Upper lobe of right lung (tissue), 1 donor: Measurements from ENCODE around the gene ZNF385A. TPM values are rescaled to one million over a fixed set of nuclear protein-coding genes. Genes with fewer than 3 reads are reported as not detected.

Experiments used
- ATAC-seq: fragments of 200-7000 bp; cut with Tn5 transposase; one replicate; pipeline ENCODE4 v1.9.1; 2020; ENCODE audit warnings: mild to moderate bottlenecking, moderate library complexity
- DNase-seq: peaks from one replicate; pipeline ENCODE4 v3.0.0-alpha.2; 2020
- H3K27ac ChIP-seq: fragments of 200-600 bp; one replicate; pipeline ENCODE4 v1.8.0; 2022
- H3K27me3 ChIP-seq: fragments of 200-600 bp; one replicate; pipeline ENCODE4 v1.8.0; 2022; ENCODE audit warnings: mild to moderate bottlenecking
- H3K36me3 ChIP-seq: fragments of 200-600 bp; one replicate; pipeline ENCODE4 v1.8.0; 2022
- H3K4me1 ChIP-seq: fragments of 200-600 bp; one replicate; pipeline ENCODE4 v1.8.0; 2022
- H3K4me3 ChIP-seq: fragments of 200-600 bp; one replicate; pipeline ENCODE4 v1.8.0; 2022; ENCODE audit warnings: mild to moderate bottlenecking
- H3K9me3 ChIP-seq: fragments of 200-600 bp; one replicate; pipeline ENCODE4 v1.8.0; 2022
- intact Hi-C: fragments of 100-400 bp; cut with DNase I; formaldehyde crosslinking; loops from one replicate; pipeline ENCODE4 v1.11.0; 2022
- total RNA-seq: library from RNA; stranded (reverse); fragmentation: NEBNext Ultra II Directional; extraction: Animal tissue kit (Norgen Biotek cat#: 25700); gene quantifications from one replicate; pipeline ENCODE4 v1.2.1, GENCODE V29; 2021
- TF ChIP-seq, protein P1 (sequence below): fragments of 200-600 bp; IDR thresholded peaks from one replicate; pipeline ENCODE4 v1.8.0; 2022; ENCODE audit warnings: antibody characterized with exemption
- donor health status: DM: no; HTN: yes; CAD: no; lungs with severe emphysema.

Gene ZNF385A
- total RNA-seq, 1 donor from 2014 or later: 26.6 TPM

DNA sequence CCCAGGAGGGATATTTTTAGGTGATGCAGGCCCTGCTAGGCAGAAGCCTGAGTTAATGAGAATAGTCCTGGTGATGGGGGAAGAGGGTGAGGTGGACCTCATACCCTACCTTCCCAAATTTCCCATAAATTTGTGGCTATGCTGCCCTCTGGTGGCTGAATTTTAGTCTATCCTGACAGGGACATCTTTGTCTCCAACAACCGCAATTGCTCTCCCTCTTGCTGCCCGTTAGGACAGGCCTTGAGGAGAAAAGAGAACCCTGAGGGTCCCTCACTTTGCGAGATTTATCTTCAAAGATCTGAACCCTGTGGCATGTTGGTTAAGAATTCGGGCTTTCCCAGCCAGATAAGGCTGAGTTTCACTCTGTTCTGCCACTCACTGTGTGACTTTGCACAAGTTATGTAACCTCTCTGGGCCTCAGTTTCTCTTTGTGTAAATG lies 9.8 kb upstream of the ZNF385A start:
- intact Hi-C loops: no loop called here
- ATAC-seq: peak; percentile 55
- Histone ChIP-seq H3K27ac (no peak overlapping the region), H3K36me3 (peaks cover 49% of the 10 kb centered on the region), H3K4me3 (no peak overlapping the region), H3K27me3 (no peaks in the 10 kb centered on the region), H3K4me1 (peaks cover 5% of the 10 kb centered on the region), H3K9me3 (no peaks in the 10 kb centered on the region)
- TF ChIP-seq, protein P1, sequence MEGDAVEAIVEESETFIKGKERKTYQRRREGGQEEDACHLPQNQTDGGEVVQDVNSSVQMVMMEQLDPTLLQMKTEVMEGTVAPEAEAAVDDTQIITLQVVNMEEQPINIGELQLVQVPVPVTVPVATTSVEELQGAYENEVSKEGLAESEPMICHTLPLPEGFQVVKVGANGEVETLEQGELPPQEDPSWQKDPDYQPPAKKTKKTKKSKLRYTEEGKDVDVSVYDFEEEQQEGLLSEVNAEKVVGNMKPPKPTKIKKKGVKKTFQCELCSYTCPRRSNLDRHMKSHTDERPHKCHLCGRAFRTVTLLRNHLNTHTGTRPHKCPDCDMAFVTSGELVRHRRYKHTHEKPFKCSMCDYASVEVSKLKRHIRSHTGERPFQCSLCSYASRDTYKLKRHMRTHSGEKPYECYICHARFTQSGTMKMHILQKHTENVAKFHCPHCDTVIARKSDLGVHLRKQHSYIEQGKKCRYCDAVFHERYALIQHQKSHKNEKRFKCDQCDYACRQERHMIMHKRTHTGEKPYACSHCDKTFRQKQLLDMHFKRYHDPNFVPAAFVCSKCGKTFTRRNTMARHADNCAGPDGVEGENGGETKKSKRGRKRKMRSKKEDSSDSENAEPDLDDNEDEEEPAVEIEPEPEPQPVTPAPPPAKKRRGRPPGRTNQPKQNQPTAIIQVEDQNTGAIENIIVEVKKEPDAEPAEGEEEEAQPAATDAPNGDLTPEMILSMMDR: peak; percentile 74
- no peak for DNase-seq

DNA sequence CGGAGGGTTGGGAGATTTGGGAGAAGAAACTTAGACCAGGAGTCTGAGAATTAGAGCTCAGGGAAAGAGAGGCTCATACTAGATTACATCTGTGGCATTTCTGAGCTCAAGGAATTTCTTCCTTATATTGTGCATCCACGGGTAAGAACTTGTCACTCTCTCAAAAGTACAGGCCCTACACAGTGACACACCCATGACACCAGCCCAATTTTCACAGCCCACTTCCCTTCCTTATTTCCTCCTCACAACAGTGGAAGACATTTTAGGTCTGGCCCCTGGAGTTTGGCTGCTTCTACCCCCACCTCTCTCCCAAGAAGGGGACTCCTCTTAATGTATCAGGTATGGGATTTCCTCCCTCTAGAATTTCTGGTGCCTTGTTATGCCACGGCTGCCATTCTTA lies 9.2 kb upstream of the ZNF385A start:
- ATAC-seq (peak; percentile 38), DNase-seq (no peak)
- peaks cover 5% of the 10 kb centered on the region for H3K4me1 ChIP-seq
- H3K27ac ChIP-seq: no peak overlapping the region
- H3K9me3 ChIP-seq: no peaks in the 10 kb centered on the region
- peaks cover 44% of the 10 kb centered on the region for H3K36me3 ChIP-seq
- H3K27me3 ChIP-seq: no peaks in the 10 kb centered on the region
- H3K4me3 ChIP-seq: no peak overlapping the region
- intact Hi-C loops: no loop called here
- TF ChIP-seq, protein P1: no peak

DNA sequence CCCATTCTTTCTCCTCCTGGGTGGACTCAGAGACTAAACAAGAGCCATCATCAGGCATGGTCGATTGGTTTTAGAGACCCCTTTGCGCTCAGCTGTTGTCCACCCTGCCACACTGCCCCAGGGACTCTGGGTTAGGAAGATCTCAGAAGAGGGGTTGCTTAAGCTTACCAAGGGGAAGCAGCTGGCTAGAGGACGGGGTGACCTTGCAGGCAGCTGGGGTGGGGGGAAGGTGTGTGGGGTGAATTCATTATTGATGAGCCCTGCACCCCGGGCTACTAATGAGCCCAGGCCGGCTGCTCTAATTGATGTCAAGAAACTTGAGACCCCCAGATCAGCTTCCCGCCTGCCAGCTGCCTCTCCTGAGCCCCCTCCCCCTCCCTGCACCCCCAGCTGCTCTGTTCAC lies 8.7 kb upstream of the ZNF385A start:
- H3K27me3 ChIP-seq: no peaks in the 10 kb centered on the region
- intact Hi-C loops: no loop called here
- TF ChIP-seq, protein P1: no peak
- no peaks in the 10 kb centered on the region for H3K9me3 ChIP-seq
- peaks cover 38% of the 10 kb centered on the region for H3K36me3 ChIP-seq
- H3K4me3 ChIP-seq: no peak overlapping the region
- ATAC-seq (no peak), DNase-seq (no peak)
- peaks cover 5% of the 10 kb centered on the region for H3K4me1 ChIP-seq
- no peak overlapping the region for H3K27ac ChIP-seq

DNA sequence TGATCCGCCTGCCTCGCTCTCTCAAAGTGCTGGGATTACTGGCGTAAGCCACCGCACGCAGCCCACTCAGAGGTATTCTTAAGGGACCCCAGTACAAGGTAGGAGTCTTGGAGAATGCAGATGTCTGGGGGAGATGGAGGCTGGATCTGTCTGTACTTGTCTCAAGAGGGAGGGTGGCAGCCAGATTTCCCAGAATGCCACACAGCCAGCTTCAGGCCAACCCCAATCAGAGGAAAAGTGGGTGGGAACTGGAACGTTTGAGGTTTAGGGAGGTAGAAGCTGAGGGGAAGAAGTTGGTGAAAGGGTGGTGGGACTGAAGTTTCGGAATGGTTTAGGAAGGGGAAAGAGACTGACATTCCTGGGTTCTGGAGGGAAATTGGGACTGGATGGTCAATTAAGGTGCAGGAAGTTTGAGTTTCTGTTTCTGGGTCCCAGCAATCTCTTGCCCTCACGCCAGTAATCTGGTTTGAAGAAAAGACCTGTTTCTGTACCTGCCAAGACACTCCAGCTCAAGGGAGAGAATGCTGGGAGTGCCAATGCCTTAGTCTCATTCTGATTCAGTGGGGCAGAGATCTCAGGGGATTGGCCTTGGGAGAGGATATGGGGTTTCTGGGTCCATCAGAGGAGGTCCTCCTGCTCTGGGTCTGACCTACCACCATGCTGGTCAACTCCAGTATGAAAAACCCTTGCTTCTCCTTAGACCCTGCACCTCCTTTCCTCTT lies 8.1 kb upstream of the ZNF385A start:
- TF ChIP-seq, protein P1: no peak
- Histone ChIP-seq H3K36me3 (peaks cover 33% of the 10 kb centered on the region), H3K4me1 (peaks cover 5% of the 10 kb centered on the region), H3K4me3 (no peak overlapping the region), H3K27me3 (no peaks in the 10 kb centered on the region), H3K27ac (no peak overlapping the region), H3K9me3 (no peaks in the 10 kb centered on the region)
- ATAC-seq: no peak
- intact Hi-C loops: no loop called here
- no peak for DNase-seq

DNA sequence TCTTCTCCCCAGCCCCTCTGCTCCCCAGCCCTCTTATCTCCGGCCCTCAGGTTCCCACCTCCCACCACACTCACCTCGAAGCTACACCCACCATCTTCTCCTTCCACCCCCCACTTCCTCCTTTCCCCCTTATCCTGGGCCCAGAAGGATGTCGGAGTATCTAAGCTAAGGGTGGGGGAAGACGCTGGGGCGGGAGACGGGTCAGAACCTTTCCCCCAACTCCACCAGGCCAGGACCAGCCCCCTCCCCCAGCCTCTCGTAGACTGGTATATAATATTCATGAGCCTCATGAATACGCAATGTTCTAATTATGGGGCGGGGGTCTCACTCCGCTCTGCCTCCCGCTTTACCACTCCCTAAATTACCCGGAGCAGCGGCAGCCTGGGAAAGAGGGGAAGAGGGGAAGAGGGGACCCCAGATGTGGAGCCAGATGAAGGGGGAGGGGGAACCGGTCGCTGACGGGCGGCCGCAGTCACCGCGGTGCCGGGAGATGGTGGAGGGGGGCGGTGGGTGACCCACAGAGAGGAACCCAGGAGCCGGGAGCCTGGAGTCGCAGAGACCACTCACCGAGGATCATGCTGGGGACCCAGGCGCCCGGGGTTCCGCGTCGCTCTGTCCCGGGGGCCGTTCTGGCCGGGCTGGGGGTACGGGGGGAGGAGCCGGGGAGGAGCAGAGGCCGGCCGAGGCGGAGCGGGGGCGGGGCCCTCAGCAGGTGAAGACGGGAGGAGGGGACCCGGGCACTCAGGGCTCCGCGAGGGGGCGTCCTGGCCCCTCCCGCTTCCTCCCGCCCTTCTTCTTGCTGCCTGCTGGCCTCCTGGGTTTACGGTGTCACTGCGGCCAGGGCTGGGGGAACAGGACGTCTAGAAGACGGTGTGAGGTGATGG lies 6.4 kb upstream of the ZNF385A start:
- no peak overlapping the region for H3K27ac ChIP-seq
- no peaks in the 10 kb centered on the region for H3K27me3 ChIP-seq
- peak overlapping the region; percentile 44 for H3K4me3 ChIP-seq
- H3K4me1 ChIP-seq: peaks cover 5% of the 10 kb centered on the region
- TF ChIP-seq, protein P1: no peak
- intact Hi-C loops: no loop called here
- ATAC-seq (peak; percentile 58), DNase-seq (no peak)
- H3K9me3 ChIP-seq: no peaks in the 10 kb centered on the region
- peaks cover 15% of the 10 kb centered on the region for H3K36me3 ChIP-seq
